ENCODE measurements around the gene SH2D1A. TPM values are rescaled to one million over a fixed set of nuclear protein-coding genes. Genes with fewer than 3 reads are reported as not detected.

SH2D1A gene
- total RNA-seq, 1 experiment from 2014 or later: not detected

GRCh38 chrX:124369722-124370121 is 23.4 kb downstream of the SH2D1A start:
- Histone ChIP-seq H3K4me1 (replicated peaks; ENCODE audit: insufficient read depth) (no peaks in the 10 kb centered on the region), H3K4me3 (no peak overlapping the region), H3K27me3 (ENCODE audit: insufficient read depth, low read depth) (no peaks in the 10 kb centered on the region), H3F3A (ENCODE audit: insufficient read depth, low read depth) (no peaks in the 10 kb centered on the region), H2AFZ (no peak overlapping the region), H3K9me2 (ENCODE audit: insufficient read depth) (no peaks in the 10 kb centered on the region), H4K20me1 (ENCODE audit: insufficient read depth) (no peaks in the 10 kb centered on the region), H3K9me3 (ENCODE audit: insufficient read depth, low read depth) (no peaks in the 10 kb centered on the region), H3K79me2 (ENCODE audit: low read depth) (no peaks in the 10 kb centered on the region), H3K27ac (no peak overlapping the region), H3K4me2 (no peak overlapping the region), H3K36me3 (ENCODE audit: low read depth) (no peaks in the 10 kb centered on the region)
- ChIA-PET CTCF (no interaction called here), POLR2A (ENCODE audit: unreplicated experiment) (no interaction called here)
- no TSS peak for BruUV-seq (replicated peaks)
- intact Hi-C loops (cut with micrococcal nuclease; ENCODE audit: unreplicated experiment): no loop called here
- DNase-seq: no peak
- TF ChIP-seq EZH2 (IDR thresholded peaks at IDR 0.05; ENCODE audit: low read depth) (no peak), CTCF (conservative IDR thresholded peaks at IDR 0.05) (no peak)

- Histone ChIP-seq H3K79me2 (ENCODE audit: low read depth) (no peaks in the 10 kb centered on the region), H3K4me2 (no peak overlapping the region), H3K27me3 (ENCODE audit: insufficient read depth, low read depth) (no peaks in the 10 kb centered on the region), H3K9me3 (ENCODE audit: insufficient read depth, low read depth) (no peaks in the 10 kb centered on the region), H4K20me1 (ENCODE audit: insufficient read depth) (no peaks in the 10 kb centered on the region), H3K4me3 (no peak overlapping the region), H3K4me1 (replicated peaks; ENCODE audit: insufficient read depth) (no peaks in the 10 kb centered on the region), H3K9me2 (ENCODE audit: insufficient read depth) (no peaks in the 10 kb centered on the region), H3K36me3 (ENCODE audit: low read depth) (no peaks in the 10 kb centered on the region), H3F3A (ENCODE audit: insufficient read depth, low read depth) (no peaks in the 10 kb centered on the region), H3K27ac (no peak overlapping the region), H2AFZ (no peak overlapping the region)
- TF ChIP-seq EZH2 (IDR thresholded peaks at IDR 0.05; ENCODE audit: low read depth): no peak
- TF ChIP-seq CTCF (conservative IDR thresholded peaks at IDR 0.05): no peak
- POLR2A ChIA-PET (ENCODE audit: unreplicated experiment): no interaction called here
- intact Hi-C loops (cut with micrococcal nuclease; ENCODE audit: unreplicated experiment): no loop called here
- CTCF ChIA-PET: no interaction called here
- no peak for DNase-seq
- no TSS peak for BruUV-seq (replicated peaks)
Observed at GRCh38 chrX:124373348-124373747, 27.0 kb downstream of the SH2D1A start.

GRCh38 chrX:124378643-124379042 is 32.3 kb downstream of the SH2D1A start:
- H3K4me1 ChIP-seq (replicated peaks; ENCODE audit: insufficient read depth): no peaks in the 10 kb centered on the region
- H3K4me2 ChIP-seq: no peak overlapping the region
- H3K79me2 ChIP-seq (ENCODE audit: low read depth): no peaks in the 10 kb centered on the region
- H4K20me1 ChIP-seq (ENCODE audit: insufficient read depth): no peaks in the 10 kb centered on the region
- intact Hi-C loops (cut with micrococcal nuclease; ENCODE audit: unreplicated experiment): no loop called here
- H2AFZ ChIP-seq: no peak overlapping the region
- H3K9me3 ChIP-seq (ENCODE audit: insufficient read depth, low read depth): no peaks in the 10 kb centered on the region
- H3K4me3 ChIP-seq: no peak overlapping the region
- no peaks in the 10 kb centered on the region for H3K36me3 ChIP-seq (ENCODE audit: low read depth)
- ChIA-PET CTCF (interaction anchor here (0.5 kb wide), 1 partner anchor 402 kb away, joined by 3 read pairs; no protein-coding TSS in a partner anchor), POLR2A (ENCODE audit: unreplicated experiment) (no interaction called here)
- no peaks in the 10 kb centered on the region for H3K27me3 ChIP-seq (ENCODE audit: insufficient read depth, low read depth)
- H3F3A ChIP-seq (ENCODE audit: insufficient read depth, low read depth): no peaks in the 10 kb centered on the region
- H3K9me2 ChIP-seq (ENCODE audit: insufficient read depth): no peaks in the 10 kb centered on the region
- H3K27ac ChIP-seq: no peak overlapping the region
- no TSS peak for BruUV-seq (replicated peaks)
- TF ChIP-seq CTCF (conservative IDR thresholded peaks at IDR 0.05): no peak
- TF ChIP-seq EZH2 (IDR thresholded peaks at IDR 0.05; ENCODE audit: low read depth): no peak
- no peak for DNase-seq
